Mononuclear cell (primary cell): ENCODE results near the gene CACNA1E. TPM values are rescaled to one million over a fixed set of nuclear protein-coding genes. Genes with fewer than 3 reads are reported as not detected.

Experiments used
- H3K27me3 ChIP-seq: 2 replicates; pipeline ENCODE4 v1.6.0; 2011; ENCODE audit warnings: low read length, control low read depth; ENCODE audit not compliant: insufficient read depth
- H3K4me1 ChIP-seq: 2 replicates; pipeline ENCODE4 v1.5.1; 2011; ENCODE audit warnings: mild to moderate bottlenecking, low read length, control low read depth; ENCODE audit not compliant: insufficient read depth
- H3K4me3 ChIP-seq: 2 replicates; pipeline ENCODE4 v1.5.1; 2011; ENCODE audit warnings: mild to moderate bottlenecking, low read length, moderate library complexity
- H3K9me3 ChIP-seq: 2 replicates; pipeline ENCODE4 v1.5.1; 2011; ENCODE audit warnings: low read depth, mild to moderate bottlenecking, control low read depth, low read length
- total RNA-seq: library from RNA; depleted of rRNA; stranded (reverse); fragments of >200 nt; gene quantifications from one replicate; pipeline ENCODE4 v1.2.3, GENCODE V29; 2012

CACNA1E gene
- total RNA-seq, 1 donor, result under 0.01 TPM

GRCh38 chr1:181475580-181475979 is 7.7 kb upstream of the CACNA1E start:
- Histone ChIP-seq H3K9me3 (no peaks in the 10 kb centered on the region), H3K4me1 (no peaks in the 10 kb centered on the region), H3K27me3 (peaks cover 7% of the 10 kb centered on the region), H3K4me3 (no peak overlapping the region)

DNA sequence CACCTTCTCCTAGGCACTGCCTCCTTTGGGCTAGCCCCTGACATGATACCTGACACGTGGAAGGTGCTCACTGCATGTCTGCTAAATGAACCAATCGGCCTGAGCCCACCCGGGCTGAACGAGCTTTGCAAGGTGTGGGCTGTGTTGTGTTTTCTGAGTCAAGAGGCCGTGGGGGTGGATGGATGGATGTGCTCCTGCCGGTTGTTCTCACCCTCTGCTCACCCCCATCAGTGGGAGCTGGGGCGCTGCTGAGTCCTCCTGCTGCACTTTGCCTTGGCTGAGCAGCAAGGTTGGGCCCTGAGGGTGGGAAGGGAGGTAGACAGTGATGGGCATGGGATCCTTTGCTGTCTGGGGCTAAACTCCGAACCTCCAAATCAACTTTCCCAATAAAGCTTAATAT is 6.7 kb upstream of the CACNA1E start:
- no peak overlapping the region for H3K4me3 ChIP-seq
- peaks cover 16% of the 10 kb centered on the region for H3K27me3 ChIP-seq
- no peaks in the 10 kb centered on the region for H3K4me1 ChIP-seq
- no peaks in the 10 kb centered on the region for H3K9me3 ChIP-seq

GRCh38 chr1:181478306-181478705 is 5.0 kb upstream of the CACNA1E start:
- Histone ChIP-seq H3K4me3 (no peak overlapping the region), H3K4me1 (no peaks in the 10 kb centered on the region), H3K27me3 (peaks cover 29% of the 10 kb centered on the region), H3K9me3 (no peaks in the 10 kb centered on the region)

DNA sequence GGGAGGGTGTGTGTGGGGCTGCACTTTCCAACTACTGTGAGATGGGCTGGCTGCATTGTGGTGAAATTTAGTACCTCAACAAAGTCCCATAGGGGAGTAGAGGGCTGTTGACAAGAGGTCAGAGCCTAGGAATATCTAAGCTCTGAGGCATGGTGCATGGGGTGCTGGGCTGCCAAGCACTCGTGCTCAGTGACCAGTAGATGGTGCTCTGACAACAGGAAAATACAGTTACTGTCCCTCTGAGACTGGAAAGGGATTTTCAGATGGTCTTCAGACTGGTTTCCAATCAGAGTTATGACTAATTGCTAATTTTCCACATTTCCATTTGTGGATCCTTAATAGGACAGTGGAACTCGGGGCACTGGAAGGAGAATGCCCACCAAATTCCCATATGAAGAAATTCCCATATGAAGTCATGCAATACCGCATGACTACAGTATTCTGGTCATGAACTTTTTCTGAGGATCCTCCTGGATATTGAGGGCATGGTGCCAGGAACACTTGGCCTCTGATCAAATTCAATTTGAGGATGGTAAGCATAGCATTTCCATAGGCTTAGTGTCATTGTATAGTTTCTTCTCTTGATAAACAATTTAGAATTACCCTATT is 4.1 kb upstream of the CACNA1E start:
- Histone ChIP-seq H3K27me3 (peaks cover 39% of the 10 kb centered on the region), H3K4me3 (no peak overlapping the region), H3K4me1 (no peaks in the 10 kb centered on the region), H3K9me3 (no peaks in the 10 kb centered on the region)

- Histone ChIP-seq H3K27me3 (peaks cover 66% of the 10 kb centered on the region), H3K4me1 (no peaks in the 10 kb centered on the region), H3K9me3 (no peaks in the 10 kb centered on the region), H3K4me3 (no peak overlapping the region)
These were observed 1.3 kb upstream of the CACNA1E start for GRCh38 chr1:181482001-181482430.

- Histone ChIP-seq H3K27me3 (peaks cover 73% of the 10 kb centered on the region), H3K4me1 (no peaks in the 10 kb centered on the region), H3K9me3 (no peaks in the 10 kb centered on the region), H3K4me3 (peak overlapping the region; percentile 19)
These were observed 614 bp upstream of the CACNA1E start for GRCh38 chr1:181482521-181483284.

GRCh38 chr1:181484821-181485220 is 1.5 kb downstream of the CACNA1E start:
- Histone ChIP-seq H3K27me3 (peaks cover 81% of the 10 kb centered on the region), H3K4me3 (no peak overlapping the region), H3K9me3 (no peaks in the 10 kb centered on the region), H3K4me1 (no peaks in the 10 kb centered on the region)

GRCh38 chr1:181485287-181486097 is 2.2 kb downstream of the CACNA1E start:
- H3K9me3 ChIP-seq, result no peaks in the 10 kb centered on the region
- no peaks in the 10 kb centered on the region for H3K4me1 ChIP-seq
- H3K27me3 ChIP-seq, result peaks cover 74% of the 10 kb centered on the region
- no peak overlapping the region for H3K4me3 ChIP-seq

DNA sequence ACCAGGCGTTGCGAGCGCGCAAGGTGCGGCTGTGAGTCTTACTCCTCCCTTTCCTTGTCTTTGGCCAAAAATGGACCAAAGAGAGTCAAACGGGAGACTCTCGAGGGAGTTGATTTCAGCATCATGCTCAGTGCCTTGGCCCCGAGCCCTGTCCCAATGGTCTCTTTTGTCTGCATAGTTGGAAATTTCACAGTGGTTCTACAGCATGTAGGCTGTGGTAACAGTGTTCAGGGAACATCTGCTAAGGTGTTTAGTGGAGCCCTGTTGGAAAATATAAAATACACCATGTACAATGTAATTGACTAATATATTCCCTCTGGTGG is 2.7 kb downstream of the CACNA1E start:
- Histone ChIP-seq H3K4me3 (no peak overlapping the region), H3K4me1 (no peaks in the 10 kb centered on the region), H3K9me3 (no peaks in the 10 kb centered on the region), H3K27me3 (peaks cover 72% of the 10 kb centered on the region)

- Histone ChIP-seq H3K4me3 (no peak overlapping the region), H3K9me3 (no peaks in the 10 kb centered on the region), H3K27me3 (peaks cover 71% of the 10 kb centered on the region), H3K4me1 (no peaks in the 10 kb centered on the region)
These were observed 5.5 kb downstream of the CACNA1E start for GRCh38 chr1:181488866-181489265.

DNA sequence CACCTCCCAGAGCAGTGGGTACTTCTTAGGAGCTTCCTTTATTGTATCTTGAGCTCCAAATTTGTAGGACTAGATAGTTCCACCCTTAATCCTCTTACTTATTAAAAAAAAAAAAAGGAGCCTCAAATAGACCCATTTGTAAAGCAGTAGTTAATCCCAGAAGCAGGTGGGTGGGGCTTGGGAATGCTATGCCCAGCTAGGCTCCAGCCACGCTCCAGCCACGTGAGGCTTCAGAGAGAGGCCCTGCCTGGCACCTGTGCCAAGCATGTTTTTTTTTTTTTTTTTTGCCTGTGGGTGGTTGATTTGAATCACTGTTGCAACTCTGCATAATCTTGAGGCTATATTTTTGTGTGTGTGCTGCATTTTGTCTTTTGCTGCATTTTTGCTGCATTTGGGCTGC is 7.0 kb downstream of the CACNA1E start:
- Histone ChIP-seq H3K27me3 (peaks cover 57% of the 10 kb centered on the region), H3K9me3 (no peaks in the 10 kb centered on the region), H3K4me1 (no peaks in the 10 kb centered on the region), H3K4me3 (no peak overlapping the region)

DNA sequence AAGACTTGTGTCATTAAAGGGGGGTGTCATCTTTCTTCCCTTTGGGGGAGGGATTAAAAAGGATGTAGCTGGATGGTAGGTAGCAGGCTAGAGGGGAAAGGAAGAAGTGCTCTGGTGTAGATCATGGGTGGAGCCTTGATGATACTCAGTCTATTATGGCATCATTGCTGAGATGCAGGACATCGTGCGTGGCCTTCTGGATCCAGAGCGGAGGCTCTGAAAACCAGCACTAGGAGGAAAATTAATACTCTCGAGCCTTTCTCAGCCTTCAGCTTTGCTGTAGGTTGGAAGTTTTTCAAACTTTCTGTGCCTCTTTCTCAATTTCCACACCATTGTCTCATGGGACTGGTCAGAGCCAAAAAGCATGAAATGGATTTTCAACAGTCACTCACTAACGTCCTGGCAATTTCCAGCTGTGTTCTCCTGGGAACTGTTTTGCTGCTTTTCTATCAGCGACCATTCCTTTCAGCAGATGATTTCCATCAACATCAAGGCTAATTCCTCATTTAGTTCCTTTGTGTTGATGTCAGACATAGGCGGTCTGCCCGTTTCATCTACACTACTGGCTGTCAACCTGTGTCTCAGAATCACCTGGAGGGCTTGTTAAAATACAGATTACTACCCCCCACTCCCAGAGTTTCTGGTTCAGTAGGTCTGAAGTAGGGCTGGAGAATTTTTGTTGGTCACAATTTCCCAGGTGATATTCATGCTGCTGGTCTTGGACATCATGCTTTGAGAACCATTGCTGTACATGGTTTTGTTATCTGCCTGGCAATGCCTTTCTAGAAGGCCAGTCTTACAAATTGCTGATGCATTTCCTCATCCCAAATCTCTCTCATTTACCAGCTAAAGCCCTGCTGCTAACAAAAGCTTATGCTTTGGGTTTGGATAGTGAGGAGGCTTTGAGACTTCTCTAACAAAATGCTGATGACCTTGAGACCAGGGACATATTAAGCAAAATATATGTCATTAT is 7.7 kb downstream of the CACNA1E start:
- peaks cover 49% of the 10 kb centered on the region for H3K27me3 ChIP-seq
- no peaks in the 10 kb centered on the region for H3K9me3 ChIP-seq
- H3K4me1 ChIP-seq, result no peaks in the 10 kb centered on the region
- no peak overlapping the region for H3K4me3 ChIP-seq

- H3K9me3 ChIP-seq, result no peaks in the 10 kb centered on the region
- peaks cover 28% of the 10 kb centered on the region for H3K27me3 ChIP-seq
- H3K4me1 ChIP-seq, result no peaks in the 10 kb centered on the region
- no peak overlapping the region for H3K4me3 ChIP-seq
These were observed 9.8 kb downstream of the CACNA1E start for GRCh38 chr1:181493166-181493565.

DNA sequence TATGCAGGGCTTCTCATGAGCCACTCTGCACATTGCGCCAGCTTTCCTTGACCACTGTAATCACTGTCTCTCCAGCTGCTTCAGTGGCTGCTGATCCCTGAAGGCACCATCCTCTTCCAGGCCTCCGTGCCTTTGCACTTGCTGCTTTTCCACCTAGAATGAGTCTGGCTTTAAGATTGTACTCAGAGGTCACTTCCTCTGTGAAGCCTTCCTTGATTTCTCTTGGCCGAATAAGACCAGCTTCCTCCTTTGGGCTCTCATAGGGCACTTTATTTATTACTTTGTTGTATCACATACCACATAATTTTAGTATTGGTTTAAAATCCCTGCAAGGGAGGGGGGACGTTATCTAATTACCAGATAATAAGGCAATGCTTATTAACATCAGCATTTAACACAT is 10.6 kb downstream of the CACNA1E start:
- Histone ChIP-seq H3K4me3 (no peak overlapping the region), H3K4me1 (no peaks in the 10 kb centered on the region), H3K9me3 (no peaks in the 10 kb centered on the region), H3K27me3 (peaks cover 25% of the 10 kb centered on the region)
